Measurements from ENCODE around the gene INA.

- TF ChIP-seq MAX (IDR thresholded peaks at IDR 0.05; ENCODE audit: insufficient read depth, insufficient read length) (no peak), CTCF (IDR thresholded peaks at IDR 0.05; ENCODE audit: extremely low read depth in 1 of 2, insufficient read depth in 1 of 2, low read depth in 1 of 2, low read length in 2 of 2) (no peak), POLR2A (IDR thresholded peaks at IDR 0.05; ENCODE audit: low read depth, low read length) (no peak), EZH2 (IDR thresholded peaks at IDR 0.05; ENCODE audit: borderline replicate concordance, low read depth, low read length, severe bottlenecking) (no peak), MYC (IDR thresholded peaks at IDR 0.05; ENCODE audit: low read depth, low read length) (no peak), FOS (IDR thresholded peaks at IDR 0.05; ENCODE audit: borderline replicate concordance, insufficient read depth, low read length) (no peak), JUN (IDR thresholded peaks at IDR 0.05; ENCODE audit: borderline replicate concordance, insufficient read depth, insufficient read length, low read depth) (no peak), POLR2AphosphoS5 (IDR thresholded peaks at IDR 0.05; ENCODE audit: insufficient read depth, low read depth, low read length) (no peak)
Observed at GRCh38 chr10:103259989-103260388, 16.9 kb upstream of the INA start.
